ENCODE results near the gene ASPHD1. TPM values are rescaled to one million over a fixed set of nuclear protein-coding genes. Genes with fewer than 3 reads are reported as not detected.

The ASPHD1 gene
- total and polyA plus RNA-seq, 11 donors = 0.20 to 5.3 (median 0.54) TPM; not detected in 4

DNA sequence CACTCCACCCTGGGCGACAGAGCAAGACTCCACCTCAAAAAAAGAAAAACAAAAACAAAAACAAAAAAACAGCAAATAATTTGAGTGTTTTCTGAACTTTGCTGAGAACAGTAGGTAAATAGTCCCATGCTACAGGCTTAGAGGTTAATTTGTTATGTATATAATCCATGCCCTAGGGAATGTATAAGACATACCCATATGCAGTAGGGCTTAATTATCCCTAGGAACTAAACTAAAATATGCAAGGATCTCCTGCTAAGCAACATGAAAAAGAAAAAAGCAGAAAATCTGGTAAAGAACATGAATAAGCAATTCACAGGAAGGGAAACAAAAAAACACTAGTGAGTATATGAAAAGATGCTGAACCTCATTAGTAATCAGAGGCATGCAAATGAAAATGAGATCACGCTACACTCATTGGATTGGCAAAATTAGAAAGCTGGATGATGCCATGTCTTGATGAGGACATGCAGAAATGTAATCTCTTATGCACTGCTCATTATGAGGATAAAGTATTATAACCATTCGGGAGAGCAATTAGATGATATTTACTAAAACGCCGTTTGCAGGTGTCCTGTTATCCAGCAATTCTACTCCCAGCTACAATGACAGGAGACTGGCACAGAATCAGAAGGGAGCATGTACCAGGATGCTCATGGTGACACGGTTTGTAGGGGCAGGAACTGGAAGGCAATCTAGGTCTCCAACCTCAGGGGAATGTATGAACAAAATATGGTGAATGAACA is 20.2 kb downstream of the ASPHD1 start:
- intact Hi-C loops (cut with DNase I) = loop anchor here in 2 of 10 donors (10.0 kb wide), 1 partner anchor 84 kb away; no protein-coding TSS in a partner anchor
- ATAC-seq (no peak), DNase-seq (no peak)
- peaks cover 0 to 75% (median 63%) of the 10 kb centered on the region in 9 donors for H3K36me3 ChIP-seq
- no peak overlapping the region for H3K4me3 ChIP-seq
- TF ChIP-seq, protein P1, sequence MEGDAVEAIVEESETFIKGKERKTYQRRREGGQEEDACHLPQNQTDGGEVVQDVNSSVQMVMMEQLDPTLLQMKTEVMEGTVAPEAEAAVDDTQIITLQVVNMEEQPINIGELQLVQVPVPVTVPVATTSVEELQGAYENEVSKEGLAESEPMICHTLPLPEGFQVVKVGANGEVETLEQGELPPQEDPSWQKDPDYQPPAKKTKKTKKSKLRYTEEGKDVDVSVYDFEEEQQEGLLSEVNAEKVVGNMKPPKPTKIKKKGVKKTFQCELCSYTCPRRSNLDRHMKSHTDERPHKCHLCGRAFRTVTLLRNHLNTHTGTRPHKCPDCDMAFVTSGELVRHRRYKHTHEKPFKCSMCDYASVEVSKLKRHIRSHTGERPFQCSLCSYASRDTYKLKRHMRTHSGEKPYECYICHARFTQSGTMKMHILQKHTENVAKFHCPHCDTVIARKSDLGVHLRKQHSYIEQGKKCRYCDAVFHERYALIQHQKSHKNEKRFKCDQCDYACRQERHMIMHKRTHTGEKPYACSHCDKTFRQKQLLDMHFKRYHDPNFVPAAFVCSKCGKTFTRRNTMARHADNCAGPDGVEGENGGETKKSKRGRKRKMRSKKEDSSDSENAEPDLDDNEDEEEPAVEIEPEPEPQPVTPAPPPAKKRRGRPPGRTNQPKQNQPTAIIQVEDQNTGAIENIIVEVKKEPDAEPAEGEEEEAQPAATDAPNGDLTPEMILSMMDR (IDR thresholded peaks at IDR 0.05) = no peak
- no peak for TF ChIP-seq POLR2A (IDR thresholded peaks at IDR 0.05)
- H3K27me3 ChIP-seq = no peaks in the 10 kb centered on the region
- WGBS, 4 donors = 81 to 88% (median 84%) methylated on average over 6 of the region's 6 CpGs
- peaks cover 4 to 16% (median 11%) of the 10 kb centered on the region in 12 donors for H3K4me1 ChIP-seq
- H3K27ac ChIP-seq = no peak overlapping the region
- H3K9me3 ChIP-seq = no peaks in the 10 kb centered on the region

GRCh38 chr16:29921034-29921385 is 20.7 kb downstream of the ASPHD1 start:
- peaks cover 0 to 72% (median 63%) of the 10 kb centered on the region in 9 donors for H3K36me3 ChIP-seq
- DNase-seq (no peak), ATAC-seq (no peak)
- peaks cover 4 to 16% (median 11%) of the 10 kb centered on the region in 12 donors for H3K4me1 ChIP-seq
- TF ChIP-seq, protein P1 (IDR thresholded peaks at IDR 0.05) = no peak
- no peak for TF ChIP-seq POLR2A (IDR thresholded peaks at IDR 0.05)
- intact Hi-C loops (cut with DNase I) = loop anchor here in 2 of 10 donors (10.0 kb wide), 1 partner anchor 84 kb away; no protein-coding TSS in a partner anchor
- H3K27me3 ChIP-seq = no peaks in the 10 kb centered on the region
- WGBS, 4 donors = 64 to 90% (median 85%) methylated on average over 3 of the region's 3 CpGs
- H3K4me3 ChIP-seq = no peak overlapping the region
- H3K27ac ChIP-seq = no peak overlapping the region
- H3K9me3 ChIP-seq = no peaks in the 10 kb centered on the region

DNA sequence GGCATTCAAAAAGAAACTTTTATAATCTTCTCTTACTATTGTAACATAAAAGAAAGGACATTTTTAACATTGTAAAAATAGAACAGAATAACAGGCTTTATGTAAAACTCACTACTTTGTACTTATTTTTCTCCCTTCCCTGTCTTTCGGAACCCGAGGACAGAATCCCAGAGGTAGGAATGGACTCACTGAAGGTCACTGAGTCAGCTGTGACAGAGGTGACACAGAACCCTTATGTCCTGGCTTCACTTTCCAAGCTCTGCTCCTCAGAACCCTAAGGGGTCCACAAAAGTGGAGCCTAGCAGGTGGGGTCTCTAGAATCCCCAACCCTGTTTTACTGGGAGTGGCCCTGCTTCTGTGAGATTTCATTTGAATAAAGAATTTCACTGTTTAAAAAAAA is 22.0 kb downstream of the ASPHD1 start:
- no peak for TF ChIP-seq POLR2A (IDR thresholded peaks at IDR 0.05)
- TF ChIP-seq, protein P1 (IDR thresholded peaks at IDR 0.05) = no peak
- DNase-seq (no peak), ATAC-seq (no peak)
- no peaks in the 10 kb centered on the region for H3K27me3 ChIP-seq
- H3K27ac ChIP-seq = no peak overlapping the region
- intact Hi-C loops (cut with DNase I) = loop anchor here in 2 of 10 donors (10.0 kb wide), 1 partner anchor 82 kb away; no protein-coding TSS in a partner anchor
- 73 to 89% (median 81%) methylated on average over 2 of the region's 2 CpGs for WGBS, 4 donors
- H3K4me3 ChIP-seq = no peak overlapping the region
- H3K4me1 ChIP-seq = peaks cover 4 to 26% (median 17%) of the 10 kb centered on the region in 12 donors
- H3K36me3 ChIP-seq = peaks cover 0 to 63% (median 54%) of the 10 kb centered on the region in 9 donors
- H3K9me3 ChIP-seq = no peaks in the 10 kb centered on the region

DNA sequence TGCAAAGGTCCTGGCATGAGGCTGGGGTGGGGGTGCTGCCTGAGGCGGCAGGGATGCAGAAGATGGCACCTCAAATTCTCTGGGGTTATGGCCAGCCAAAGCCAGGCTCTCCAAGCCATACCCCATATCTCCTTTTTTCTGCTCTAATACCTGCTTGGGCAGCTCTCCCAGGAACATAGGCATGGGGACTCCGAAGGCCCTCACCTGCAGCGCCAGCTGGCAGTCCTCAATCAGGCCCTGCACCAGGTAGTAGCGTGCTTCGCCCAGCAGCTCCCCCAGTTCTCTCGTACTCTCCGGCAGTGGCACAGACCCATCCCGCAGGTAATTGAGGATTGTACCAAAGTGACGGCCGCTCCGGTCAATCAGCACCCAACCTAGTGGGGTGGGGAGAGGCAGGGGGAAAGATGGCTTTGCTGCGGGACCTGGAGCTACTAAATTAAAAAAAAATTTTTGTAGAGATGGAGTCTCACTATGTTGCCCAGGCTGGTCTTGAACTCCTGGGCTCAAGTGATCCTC is 22.8 kb downstream of the ASPHD1 start:
- ATAC-seq (no peak), DNase-seq (no peak)
- Histone ChIP-seq H3K27me3 (no peaks in the 10 kb centered on the region), H3K36me3 (peaks cover 0 to 56% (median 50%) of the 10 kb centered on the region in 9 donors), H3K27ac (no peak overlapping the region), H3K4me3 (no peak overlapping the region), H3K4me1 (peaks cover 4 to 27% (median 18%) of the 10 kb centered on the region in 12 donors), H3K9me3 (no peaks in the 10 kb centered on the region)
- intact Hi-C loops (cut with DNase I) = loop anchor here in 2 of 10 donors (10.0 kb wide), 1 partner anchor 82 kb away; no protein-coding TSS in a partner anchor
- TF ChIP-seq, protein P1 (IDR thresholded peaks at IDR 0.05) = no peak
- TF ChIP-seq POLR2A (IDR thresholded peaks at IDR 0.05) = no peak
- 95 to 97% (median 96%) methylated on average over 12 of the region's 12 CpGs for WGBS, 4 donors

All from heart left ventricle (tissue), 16 donors.